Adrenal gland (tissue), 12 donors: ENCODE measurements around the gene ARPIN. TPM values are rescaled to one million over a fixed set of nuclear protein-coding genes. Genes with fewer than 3 reads are reported as not detected.
"Not testable (repeated sequence)": the region's sequence is repeated elsewhere in the genome, so short reads cannot be mapped to it uniquely, and the experiment has no call there.

ENCODE experiments used
- DNase-seq, 7 donors: peaks; one replicate each; pipeline ENCODE4 v3.0.0-alpha.2; 2019 to 2020
- H3K27ac ChIP-seq, 5 donors: fragments of 200-600 bp; sonication (generic) in 4 of 5; 1 replicate in 3 of 5; 2 replicates in 2 of 5; pipeline versions ENCODE4 v1.5.1 to v1.8.0; 2016 to 2020; ENCODE audit warnings: mild to moderate bottlenecking in 1 of 5
- H3K27me3 ChIP-seq: fragments of 200-600 bp; 2 replicates; pipeline ENCODE4 v1.8.0; 2021
- H3K36me3 ChIP-seq, 2 donors: fragments of 200-600 bp; replicated peaks in 1 of 2; 1 replicate in 1 of 2; 2 replicates in 1 of 2; pipeline versions ENCODE4 v1.5.1 to v1.8.0; 2018 to 2022
- H3K4me1 ChIP-seq, 2 donors: fragments of 200-600 bp; replicated peaks in 1 of 2; 1 replicate in 1 of 2; 2 replicates in 1 of 2; pipeline versions ENCODE4 v1.5.1 to v1.8.0; 2018 to 2021
- H3K4me3 ChIP-seq, 4 donors: fragments of 200-600 bp; sonication (generic) in 3 of 4; one replicate each; pipeline ENCODE4 v1.5.1; 2016 to 2018
- H3K9me3 ChIP-seq, 3 donors: fragments of 200-600 bp; sonication (generic) in 1 of 3; replicated peaks in 1 of 3; 1 replicate in 2 of 3; 2 replicates in 1 of 3; pipeline versions ENCODE4 v1.5.1 to v1.8.0; 2016 to 2021
- CTCF ChIP-seq, 6 experiments: fragments of 450-650 bp in 4 of 6; fragments of 200-600 bp in 2 of 6; sonication (generic) in 1 of 6; IDR thresholded peaks; 1 replicate in 5 of 6; 2 replicates in 1 of 6; pipeline versions ENCODE4 v1.5.1 to v1.8.0; 2016 to 2021; ENCODE audit warnings: antibody characterized with exemption in 6 of 6, mild to moderate bottlenecking in 2 of 6, moderate library complexity in 1 of 6
- POLR2A ChIP-seq, 2 donors: fragments of 450-650 bp; IDR thresholded peaks; one replicate each; pipeline ENCODE4 v1.6.1; 2017; ENCODE audit warnings: antibody characterized with exemption in 2 of 2, mild to moderate bottlenecking in 2 of 2, moderate library complexity in 1 of 2
- WGBS, 4 donors: extraction: QIAGEN DNeasy Blood & Tissue Kit in 2 of 4; methylation state at CpG; one replicate each; pipeline versions ENCODE4 v1.1.5 to v1.1.7; 2013 to 2017; 5-methylcytosine and 5-hydroxymethylcytosine counted together
- intact Hi-C, 2 donors: fragments of 100-400 bp; cut with DNase I; formaldehyde crosslinking; loops; one replicate each; pipeline versions ENCODE4 v1.14.1 to v1.15.0; 2022 to 2023
- polyA plus RNA-seq, 3 donors: library from polyadenylated mRNA; stranded (reverse); fragments of 200-250 nt in 2 of 3; fragments of 350-450 nt in 1 of 3; fragmentation: Illumina TruSeq in 1 of 3; extraction: RNeasy Lipid Tissue Mini Kit (QIAGEN cat#74804) in 1 of 3; gene quantifications; one replicate each; pipeline ENCODE4 v1.2.3, GENCODE V29; 2013 to 2014
- total RNA-seq, 9 donors: library from RNA; depleted of rRNA in 4 of 9; stranded (reverse); fragments of >200 nt in 4 of 9; fragments of 120-200 nt in 1 of 9; fragmentation: NEBNext Ultra II Directional in 1 of 9; extraction: Animal tissue kit (Norgen Biotek cat#: 25700) in 1 of 9; gene quantifications; one replicate each; pipeline versions ENCODE4 v1.1.0 to v1.2.4, GENCODE V29; 2013 to 2023
- donor health status: healthy with polysubstance abuse.
- donor health status: Bipolar disorder and iron deficiency.
- donor health status: DM: yes; HTN: yes; CAD: no.
- donor health status: DM: no; HTN: no; CAD: no.
- donor health status: DM: no; HTN: no; CAD: no.
- donor health status: DM: yes; HTN: yes; CAD: no.

ARPIN gene
- total and polyA plus RNA-seq, 12 donors: 5.6 to 18.2 (median 9.1) TPM

DNA sequence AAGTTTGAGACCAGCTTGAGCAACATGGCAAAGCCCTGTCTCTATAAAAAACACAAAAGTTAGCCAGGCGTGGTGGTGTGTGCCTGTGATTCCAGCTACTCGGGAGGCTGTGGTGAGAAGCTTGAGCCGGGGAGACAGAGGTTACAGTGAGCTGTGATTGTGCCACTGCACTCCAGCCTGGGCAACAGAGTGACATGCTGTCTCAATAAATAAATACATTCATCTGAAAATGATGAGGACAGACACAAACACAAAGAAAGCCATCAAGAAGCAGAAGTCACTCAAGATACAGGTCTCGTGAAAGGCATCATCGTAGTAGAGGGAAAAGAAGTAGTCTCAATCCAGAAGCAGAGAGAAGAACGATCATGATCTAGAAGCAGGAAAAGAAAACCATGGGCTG lies 37.0 kb downstream of the ARPIN start:
- no peaks in the 10 kb centered on the region for H3K4me1 ChIP-seq
- H3K9me3 ChIP-seq: no peaks in the 10 kb centered on the region
- no peaks in the 10 kb centered on the region for H3K27me3 ChIP-seq
- peaks cover 0 to 35% of the 10 kb centered on the region in 2 donors for H3K36me3 ChIP-seq
- no peak for TF ChIP-seq CTCF (IDR thresholded peaks at IDR 0.05)
- TF ChIP-seq POLR2A (IDR thresholded peaks at IDR 0.05): no peak
- no peak overlapping the region for H3K4me3 ChIP-seq
- no peak overlapping the region for H3K27ac ChIP-seq
- intact Hi-C loops: loop anchor here (2.0 to 5.0 kb wide), 2 partner anchors 113 to 115 kb away; no protein-coding TSS in a partner anchor
- 89 to 96% (median 93%) methylated on average over 6 of the region's 6 CpGs for WGBS, 4 donors
- DNase-seq: no peak

- Histone ChIP-seq H3K4me1 (no peaks in the 10 kb centered on the region), H3K36me3 (peaks cover 0 to 39% of the 10 kb centered on the region in 2 donors), H3K27me3 (no peaks in the 10 kb centered on the region), H3K9me3 (no peaks in the 10 kb centered on the region), H3K4me3 (no peak overlapping the region), H3K27ac (no peak overlapping the region)
- intact Hi-C loops: loop anchor here (2.0 to 5.0 kb wide), 2 partner anchors 113 to 114 kb away; no protein-coding TSS in a partner anchor
- WGBS, 4 donors: 13 to 18% (median 16%) methylated on average over 10 of the region's 10 CpGs
- peak; percentile 77 to 92 (median 85) for DNase-seq
- TF ChIP-seq CTCF (IDR thresholded peaks at IDR 0.05) (peak; percentile 84 to 94 (median 90)), POLR2A (IDR thresholded peaks at IDR 0.05) (no peak)
Observed at GRCh38 chr15:89874926-89875564, 37.7 kb downstream of the ARPIN start.

GRCh38 chr15:89870688-89871288 lies 42.0 kb downstream of the ARPIN start:
- Histone ChIP-seq H3K4me1 (no peaks in the 10 kb centered on the region), H3K4me3 (no peak overlapping the region), H3K9me3 (no peaks in the 10 kb centered on the region), H3K36me3 (peaks cover 0 to 30% of the 10 kb centered on the region in 2 donors), H3K27me3 (no peaks in the 10 kb centered on the region), H3K27ac (no peak overlapping the region)
- no peak for TF ChIP-seq CTCF (IDR thresholded peaks at IDR 0.05)
- TF ChIP-seq POLR2A (IDR thresholded peaks at IDR 0.05): no peak
- WGBS, 4 donors: 94 to 96% (median 95%) methylated on average over 4 of the region's 4 CpGs
- intact Hi-C loops: no loop called here
- no peak for DNase-seq

GRCh38 chr15:89870006-89870405 lies 42.7 kb downstream of the ARPIN start:
- 88 to 96% (median 93%) methylated on average over 5 of the region's 5 CpGs for WGBS, 4 donors
- Histone ChIP-seq H3K27me3 (no peaks in the 10 kb centered on the region), H3K4me1 (no peaks in the 10 kb centered on the region), H3K27ac (no peak overlapping the region), H3K9me3 (no peaks in the 10 kb centered on the region), H3K4me3 (no peak overlapping the region), H3K36me3 (peaks cover 0 to 28% of the 10 kb centered on the region in 2 donors)
- DNase-seq: no peak
- no peak for TF ChIP-seq POLR2A (IDR thresholded peaks at IDR 0.05)
- TF ChIP-seq CTCF (IDR thresholded peaks at IDR 0.05): no peak
- intact Hi-C loops: no loop called here

DNA sequence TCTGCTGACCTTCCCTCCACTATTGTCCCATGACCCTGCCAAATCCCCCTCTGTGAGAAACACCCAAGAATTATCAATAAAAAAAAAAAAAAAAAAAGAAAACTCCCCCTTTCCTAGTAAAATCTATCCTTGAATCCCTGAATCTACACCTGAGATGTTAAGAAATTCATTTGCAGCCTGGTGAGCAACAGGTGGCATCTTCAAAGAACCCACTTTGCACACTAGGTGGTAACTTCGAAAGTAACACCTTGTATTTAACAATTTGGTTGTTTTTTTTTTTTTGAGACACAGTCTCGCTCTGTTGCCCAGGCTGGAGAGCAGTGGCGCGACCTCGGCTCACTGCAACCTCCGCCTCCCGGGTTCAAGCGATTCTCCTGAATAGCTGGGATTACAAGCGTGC lies 43.3 kb downstream of the ARPIN start:
- H3K4me1 ChIP-seq, intact Hi-C loops, DNase-seq, H3K9me3 ChIP-seq, H3K27ac ChIP-seq, H3K4me3 ChIP-seq, H3K27me3 ChIP-seq: not testable (repeated sequence)
- H3K36me3 ChIP-seq: peaks cover 0 to 28% of the 10 kb centered on the region in 2 donors
- WGBS, 4 donors: 97 to 99% (median 97%) methylated on average over 9 of the region's 9 CpGs
